Measurements from ENCODE around the gene RPL34.

DNA sequence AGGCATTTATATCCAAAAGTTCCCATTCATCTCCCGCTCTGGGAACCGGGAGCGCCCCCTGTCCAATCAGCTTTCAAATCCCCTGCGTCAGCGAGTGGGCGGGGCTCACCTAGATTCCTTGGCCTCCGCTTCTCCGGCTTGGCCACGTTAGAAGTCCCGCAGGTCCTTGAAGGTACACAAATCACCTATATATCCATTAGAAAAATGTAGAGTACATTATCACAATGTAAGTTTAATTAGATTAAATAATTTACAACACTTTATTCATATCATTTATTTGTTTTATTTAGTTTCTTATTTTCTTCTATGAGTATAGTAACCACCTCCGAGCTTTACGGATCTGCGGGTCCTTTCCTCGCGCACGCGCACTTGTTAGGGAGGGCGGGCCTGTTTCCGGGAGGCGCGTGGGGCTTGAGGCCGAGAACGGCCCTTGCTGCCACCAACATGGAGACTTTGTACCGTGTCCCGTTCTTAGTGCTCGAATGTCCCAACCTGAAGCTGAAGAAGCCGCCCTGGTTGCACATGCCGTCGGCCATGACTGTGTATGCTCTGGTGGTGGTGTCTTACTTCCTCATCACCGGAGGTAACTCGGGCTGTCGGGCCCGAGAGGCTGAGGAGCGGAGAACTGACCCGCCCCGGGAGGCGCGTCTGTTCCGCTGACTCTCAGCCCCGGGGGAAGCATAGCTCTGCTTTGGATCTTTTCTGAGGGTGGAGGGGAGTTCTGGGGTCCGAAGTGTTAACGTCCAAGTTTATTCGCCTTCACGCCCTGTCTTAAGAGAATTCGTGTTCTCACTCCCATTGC, 30.0 kb downstream of the RPL34 start, which contains the start of gene OSTC:
- TF ChIP-seq TAF1 (IDR thresholded peaks at IDR 0.05; ENCODE audit: borderline replicate concordance, insufficient read depth, low read length) (peak; percentile 86; the same call in 1 of the 2 replicates), SIN3A (IDR thresholded peaks at IDR 0.05; ENCODE audit: borderline replicate concordance, insufficient read depth, low read length) (peak; percentile 86; the same call in 1 of the 2 replicates), POLR2AphosphoS5 (IDR thresholded peaks at IDR 0.05; ENCODE audit: low read depth, low read length) (peak; percentile 89)
- TF ChIP-seq, protein P1, sequence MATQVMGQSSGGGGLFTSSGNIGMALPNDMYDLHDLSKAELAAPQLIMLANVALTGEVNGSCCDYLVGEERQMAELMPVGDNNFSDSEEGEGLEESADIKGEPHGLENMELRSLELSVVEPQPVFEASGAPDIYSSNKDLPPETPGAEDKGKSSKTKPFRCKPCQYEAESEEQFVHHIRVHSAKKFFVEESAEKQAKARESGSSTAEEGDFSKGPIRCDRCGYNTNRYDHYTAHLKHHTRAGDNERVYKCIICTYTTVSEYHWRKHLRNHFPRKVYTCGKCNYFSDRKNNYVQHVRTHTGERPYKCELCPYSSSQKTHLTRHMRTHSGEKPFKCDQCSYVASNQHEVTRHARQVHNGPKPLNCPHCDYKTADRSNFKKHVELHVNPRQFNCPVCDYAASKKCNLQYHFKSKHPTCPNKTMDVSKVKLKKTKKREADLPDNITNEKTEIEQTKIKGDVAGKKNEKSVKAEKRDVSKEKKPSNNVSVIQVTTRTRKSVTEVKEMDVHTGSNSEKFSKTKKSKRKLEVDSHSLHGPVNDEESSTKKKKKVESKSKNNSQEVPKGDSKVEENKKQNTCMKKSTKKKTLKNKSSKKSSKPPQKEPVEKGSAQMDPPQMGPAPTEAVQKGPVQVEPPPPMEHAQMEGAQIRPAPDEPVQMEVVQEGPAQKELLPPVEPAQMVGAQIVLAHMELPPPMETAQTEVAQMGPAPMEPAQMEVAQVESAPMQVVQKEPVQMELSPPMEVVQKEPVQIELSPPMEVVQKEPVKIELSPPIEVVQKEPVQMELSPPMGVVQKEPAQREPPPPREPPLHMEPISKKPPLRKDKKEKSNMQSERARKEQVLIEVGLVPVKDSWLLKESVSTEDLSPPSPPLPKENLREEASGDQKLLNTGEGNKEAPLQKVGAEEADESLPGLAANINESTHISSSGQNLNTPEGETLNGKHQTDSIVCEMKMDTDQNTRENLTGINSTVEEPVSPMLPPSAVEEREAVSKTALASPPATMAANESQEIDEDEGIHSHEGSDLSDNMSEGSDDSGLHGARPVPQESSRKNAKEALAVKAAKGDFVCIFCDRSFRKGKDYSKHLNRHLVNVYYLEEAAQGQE (IDR thresholded peaks at IDR 0.05; ENCODE audit: insufficient read depth in 1 of 2, low read depth in 2 of 2, low read length in 2 of 2): no peak
